Heart left ventricle (tissue), 16 donors: ENCODE measurements around the gene FSTL4. TPM values are rescaled to one million over a fixed set of nuclear protein-coding genes. Genes with fewer than 3 reads are reported as not detected.
A peak's percentile ranks its signal among the peaks of the same experiment; 100 is the strongest.

ENCODE experiments used
- ATAC-seq, 4 donors: fragments of 200-7000 bp; cut with Tn5 transposase; one replicate each; pipeline ENCODE4 v1.9.1; 2020 to 2022; ENCODE audit warnings: moderate library complexity in 4 of 4, mild to moderate bottlenecking in 3 of 4, moderate number of reproducible peaks in 1 of 4
- DNase-seq, 5 donors: peaks; one replicate each; pipeline ENCODE4 v3.0.0-alpha.2; 2020
- H3K27ac ChIP-seq, 12 donors: fragments of 200-600 bp; sonication (generic) in 4 of 12; one replicate each; pipeline versions ENCODE4 v1.5.0 to v1.8.0; 2016 to 2022; ENCODE audit warnings: mild to moderate bottlenecking in 2 of 12
- H3K27me3 ChIP-seq, 9 donors: fragments of 200-600 bp; sonication (generic) in 2 of 9; one replicate each; pipeline versions ENCODE4 v1.5.1 to v1.8.0; 2016 to 2022; ENCODE audit warnings: mild to moderate bottlenecking in 3 of 9
- H3K36me3 ChIP-seq, 9 donors: fragments of 200-600 bp; sonication (generic) in 2 of 9; one replicate each; pipeline versions ENCODE4 v1.5.0 to v1.8.0; 2018 to 2022; ENCODE audit warnings: mild to moderate bottlenecking in 2 of 9
- H3K4me1 ChIP-seq, 12 donors: fragments of 200-600 bp; sonication (generic) in 4 of 12; one replicate each; pipeline versions ENCODE4 v1.5.0 to v1.8.0; 2016 to 2022; ENCODE audit warnings: mild to moderate bottlenecking in 3 of 12
- H3K4me3 ChIP-seq, 12 donors: fragments of 200-600 bp; sonication (generic) in 4 of 12; one replicate each; pipeline versions ENCODE4 v1.5.0 to v1.8.0; 2017 to 2022; ENCODE audit warnings: mild to moderate bottlenecking in 9 of 12, moderate library complexity in 4 of 12
- H3K9me3 ChIP-seq, 12 donors: fragments of 200-600 bp; sonication (generic) in 4 of 12; one replicate each; pipeline versions ENCODE4 v1.5.0 to v1.8.0; 2016 to 2022; ENCODE audit warnings: mild to moderate bottlenecking in 1 of 12
- CTCF ChIP-seq, 12 donors: fragments of 200-600 bp; sonication (generic) in 4 of 12; IDR thresholded peaks; one replicate each; pipeline versions ENCODE4 v1.5.0 to v1.8.0; 2018 to 2022; ENCODE audit warnings: antibody characterized with exemption in 12 of 12, mild to moderate bottlenecking in 5 of 12
- POLR2A ChIP-seq, 2 donors: fragments of 450-650 bp; IDR thresholded peaks; one replicate each; pipeline ENCODE4 v1.6.1; 2017; ENCODE audit warnings: antibody characterized with exemption in 2 of 2, mild to moderate bottlenecking in 2 of 2, moderate library complexity in 2 of 2
- WGBS, 4 donors: extraction: QIAGEN DNeasy Blood & Tissue Kit in 2 of 4; methylation state at CpG; one replicate each; pipeline versions ENCODE4 v1.1.5 to v1.1.7; 2013 to 2018; 5-methylcytosine and 5-hydroxymethylcytosine counted together
- intact Hi-C, 10 donors: fragments of 100-400 bp; cut with DNase I; formaldehyde crosslinking; loops; one replicate each; pipeline versions ENCODE4 v1.11.1 to v1.14.2; 2022
- polyA plus RNA-seq, 2 donors: library from polyadenylated mRNA; stranded (reverse); fragments of 200-250 nt; gene quantifications; one replicate each; pipeline ENCODE4 v1.2.3, GENCODE V29; 2013
- total RNA-seq, 9 donors: library from RNA; depleted of rRNA in 2 of 9; stranded (reverse); fragments of >200 nt in 2 of 9; fragmentation: NEBNext Ultra II Directional in 3 of 9; extraction: Animal tissue kit (Norgen Biotek cat#: 25700) in 3 of 9; gene quantifications; one replicate each; pipeline versions ENCODE4 v1.1.0 to v1.2.4, GENCODE V29; 2016 to 2023
- donor health status: ischemic (EF 13 %, LVEDD 7.1; RV severe dilation, severe dysfunction).
- donor health status: healthy with polysubstance abuse.
- donor health status: DM: no; HTN: yes; CAD: no.
- donor health status: DM: no; HTN: no; CAD: no.
- donor health status: ischemic (EF 25% LVEDD 6.9; RV normal size, moderate dysfunction).
- donor health status: ischemic (EF 25% LVEDD 5.7; RV mildly dilated, moderate dysfunction).
- donor health status: healthy.
- donor health status: DM: yes; HTN: yes; CAD: no.
- donor health status: ischemic (EF 35%, LVEDD 5.7; RV mildly dilated, moderate dysfunction).
- donor health status: nonischemic (EF 11% LVEDD 7.7; RV severe dilation, severe dysfunction).
- donor health status: DM: yes; HTN: yes; CAD: no.
- donor health status: PGD.
- donor health status: ischemic (EF 29% LVEDD 5.4; RV normal size, mild dysfunction).
- donor health status: nonischemic (EF 23%, LVEDD 6.1; RV moderate dilation, normal function).

FSTL4 gene
- total and polyA plus RNA-seq, 11 donors, result 0.01 to 0.39 (median 0.17) TPM; not detected in 6

GRCh38 chr5:133610489-133611356 is 1.6 kb downstream of the FSTL4 start:
- ATAC-seq (peak; percentile 59 to 98 (median 94)), DNase-seq (peak; percentile 52 to 80 (median 66))
- Histone ChIP-seq H3K9me3 (no peaks in the 10 kb centered on the region), H3K4me3 (peak overlapping the region in 9 of 12 donors; percentile 17 to 46 (median 38)), H3K36me3 (no peaks in the 10 kb centered on the region), H3K27me3 (peaks cover 12 to 88% (median 48%) of the 10 kb centered on the region in 9 donors), H3K4me1 (peaks cover 10 to 31% (median 16%) of the 10 kb centered on the region in 12 donors), H3K27ac (no peak overlapping the region)
- intact Hi-C loops, result loop anchor here in 9 of 10 donors (2.0 to 10.0 kb wide), 5 partner anchors 188 to 500 kb away; no protein-coding TSS in a partner anchor
- WGBS, 4 donors, result 6 to 13% (median 9%) methylated on average over 33 to 57 of the region's 57 CpGs
- TF ChIP-seq CTCF (IDR thresholded peaks at IDR 0.05) (peak; percentile 16 to 71 (median 56)), POLR2A (IDR thresholded peaks at IDR 0.05) (no peak)

- no peak overlapping the region for H3K4me3 ChIP-seq
- WGBS, 4 donors, result 68 to 74% (median 72%) methylated on average over 6 of the region's 6 CpGs
- H3K4me1 ChIP-seq, result peaks cover 6 to 29% (median 15%) of the 10 kb centered on the region in 12 donors
- ATAC-seq (no peak), DNase-seq (no peak)
- no peaks in the 10 kb centered on the region for H3K36me3 ChIP-seq
- H3K27me3 ChIP-seq, result peaks cover 6 to 57% (median 32%) of the 10 kb centered on the region in 9 donors
- H3K27ac ChIP-seq, result no peak overlapping the region
- no peak for TF ChIP-seq POLR2A (IDR thresholded peaks at IDR 0.05)
- no peak for TF ChIP-seq CTCF (IDR thresholded peaks at IDR 0.05)
- intact Hi-C loops, result no loop called here
- H3K9me3 ChIP-seq, result no peaks in the 10 kb centered on the region
Measured at GRCh38 chr5:133607451-133607850, 4.9 kb downstream of the FSTL4 start.

- Histone ChIP-seq H3K36me3 (no peaks in the 10 kb centered on the region), H3K9me3 (no peaks in the 10 kb centered on the region), H3K27me3 (peaks cover 5 to 50% (median 26%) of the 10 kb centered on the region in 9 donors), H3K4me3 (no peak overlapping the region), H3K27ac (no peak overlapping the region), H3K4me1 (peaks cover 6 to 22% (median 10%) of the 10 kb centered on the region in 12 donors)
- DNase-seq (no peak), ATAC-seq (no peak)
- 79 to 84% (median 83%) methylated on average over 2 of the region's 2 CpGs for WGBS, 4 donors
- TF ChIP-seq CTCF (IDR thresholded peaks at IDR 0.05) (no peak), POLR2A (IDR thresholded peaks at IDR 0.05) (no peak)
- intact Hi-C loops, result no loop called here
Measured at GRCh38 chr5:133606835-133607234, 5.5 kb downstream of the FSTL4 start.

GRCh38 chr5:133605323-133605722 is 7.0 kb downstream of the FSTL4 start:
- no peaks in the 10 kb centered on the region for H3K9me3 ChIP-seq
- intact Hi-C loops, result no loop called here
- no peak overlapping the region for H3K27ac ChIP-seq

More at GRCh38 chr5:133605323-133605722, 7.0 kb downstream of the FSTL4 start:
- DNase-seq (peak in 1 of 5 donors; percentile 39), ATAC-seq (peak; percentile 82 to 94 (median 89))
- TF ChIP-seq CTCF (IDR thresholded peaks at IDR 0.05), result no peak
- TF ChIP-seq POLR2A (IDR thresholded peaks at IDR 0.05), result no peak
- H3K4me1 ChIP-seq, result peaks cover 0 to 8% (median 0%) of the 10 kb centered on the region in 12 donors
- H3K36me3 ChIP-seq, result no peaks in the 10 kb centered on the region
- no peak overlapping the region for H3K4me3 ChIP-seq
- H3K27me3 ChIP-seq, result peaks cover 0 to 35% (median 12%) of the 10 kb centered on the region in 9 donors
